Neural crest cell (in vitro differentiated cells): ENCODE data around the gene PPM1H. TPM values are rescaled to one million over a fixed set of nuclear protein-coding genes. Genes with fewer than 3 reads are reported as not detected.

Experiments
- DNase-seq: peaks from one replicate; pipeline ENCODE4 v3.0.0; 2021; ENCODE audit warnings: low read depth, mixed read lengths, low spot score
- H3K27ac Mint-ChIP-seq: one replicate; pipeline ENCODE4 v1.8.0; 2021; ENCODE audit warnings: mild to moderate bottlenecking, mixed read lengths; ENCODE audit not compliant: unreplicated experiment
- H3K27me3 Mint-ChIP-seq: 2 replicates; pipeline ENCODE4 v1.8.0; 2021; ENCODE audit warnings: low read depth, mild to moderate bottlenecking, mixed read lengths
- H3K36me3 Mint-ChIP-seq: 2 replicates; pipeline ENCODE4 v1.8.0; 2021; ENCODE audit warnings: low read depth, mild to moderate bottlenecking, mixed read lengths
- H3K4me1 Mint-ChIP-seq: 2 replicates; pipeline ENCODE4 v1.8.0; 2021; ENCODE audit warnings: mixed read lengths
- H3K4me3 Mint-ChIP-seq: one replicate; pipeline ENCODE4 v1.8.0; 2021; ENCODE audit warnings: mild to moderate bottlenecking, mixed read lengths
- H3K9me3 Mint-ChIP-seq: 2 replicates; pipeline ENCODE4 v1.8.0; 2021; ENCODE audit warnings: mixed read lengths
- total RNA-seq: library from RNA; stranded (reverse); gene quantifications from 2 replicates; pipeline ENCODE4 v1.2.1, GENCODE V29; 2021
- TF ChIP-seq, protein P1 (sequence below): fragments of 200-600 bp; sonication (generic); conservative IDR thresholded peaks from 2 replicates; pipeline ENCODE4 v1.5.0; 2021; ENCODE audit warnings: antibody characterized with exemption, mild to moderate bottlenecking

Gene PPM1H
- total RNA-seq, 1 donor from 2014 or later, result 3.5 TPM

DNA sequence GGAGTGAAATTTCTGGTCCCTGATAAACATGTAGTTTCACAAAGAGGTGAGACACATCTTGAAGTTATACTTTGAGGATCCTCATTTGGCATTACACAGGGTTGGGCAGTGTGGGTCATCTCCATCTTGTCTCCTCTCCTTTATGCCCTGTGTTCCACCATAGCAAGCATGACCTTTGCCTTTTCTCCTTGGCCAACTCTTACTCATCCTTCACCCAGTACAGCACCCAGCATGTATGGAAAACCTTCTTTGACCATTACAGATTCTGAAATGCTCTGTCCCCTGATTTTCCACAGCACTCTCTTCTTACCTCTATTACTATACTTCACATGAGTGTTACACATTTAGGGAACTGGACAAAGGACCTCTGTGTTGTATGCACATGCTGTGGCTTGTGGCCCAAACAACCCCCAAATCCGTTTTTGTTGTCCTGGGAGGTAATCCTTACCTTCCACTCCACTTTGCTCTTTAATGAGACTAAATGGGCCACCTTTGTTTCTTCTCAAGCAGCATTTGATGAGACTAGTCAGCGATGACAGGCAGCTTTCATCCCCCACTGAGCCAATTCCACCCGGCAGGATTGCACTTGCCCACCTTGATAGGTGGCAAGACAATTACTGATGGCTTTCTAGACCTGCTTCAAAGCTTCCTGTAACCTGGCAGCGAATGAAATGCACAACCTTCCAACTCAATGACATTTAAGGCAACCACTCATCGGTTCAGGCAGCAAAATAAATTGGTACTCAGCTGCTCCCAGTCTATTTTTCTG is 304.8 kb downstream of the PPM1H start:
- peaks cover 78% of the 10 kb centered on the region for H3K4me1 Mint-ChIP-seq
- H3K9me3 Mint-ChIP-seq, result no peaks in the 10 kb centered on the region
- no peak overlapping the region for H3K27ac Mint-ChIP-seq
- peaks cover 14% of the 10 kb centered on the region for H3K27me3 Mint-ChIP-seq
- DNase-seq, result no peak
- peak overlapping the region; percentile 2 for H3K4me3 Mint-ChIP-seq
- H3K36me3 Mint-ChIP-seq, result no peaks in the 10 kb centered on the region
- TF ChIP-seq, protein P1, sequence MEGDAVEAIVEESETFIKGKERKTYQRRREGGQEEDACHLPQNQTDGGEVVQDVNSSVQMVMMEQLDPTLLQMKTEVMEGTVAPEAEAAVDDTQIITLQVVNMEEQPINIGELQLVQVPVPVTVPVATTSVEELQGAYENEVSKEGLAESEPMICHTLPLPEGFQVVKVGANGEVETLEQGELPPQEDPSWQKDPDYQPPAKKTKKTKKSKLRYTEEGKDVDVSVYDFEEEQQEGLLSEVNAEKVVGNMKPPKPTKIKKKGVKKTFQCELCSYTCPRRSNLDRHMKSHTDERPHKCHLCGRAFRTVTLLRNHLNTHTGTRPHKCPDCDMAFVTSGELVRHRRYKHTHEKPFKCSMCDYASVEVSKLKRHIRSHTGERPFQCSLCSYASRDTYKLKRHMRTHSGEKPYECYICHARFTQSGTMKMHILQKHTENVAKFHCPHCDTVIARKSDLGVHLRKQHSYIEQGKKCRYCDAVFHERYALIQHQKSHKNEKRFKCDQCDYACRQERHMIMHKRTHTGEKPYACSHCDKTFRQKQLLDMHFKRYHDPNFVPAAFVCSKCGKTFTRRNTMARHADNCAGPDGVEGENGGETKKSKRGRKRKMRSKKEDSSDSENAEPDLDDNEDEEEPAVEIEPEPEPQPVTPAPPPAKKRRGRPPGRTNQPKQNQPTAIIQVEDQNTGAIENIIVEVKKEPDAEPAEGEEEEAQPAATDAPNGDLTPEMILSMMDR, result no peak

DNA sequence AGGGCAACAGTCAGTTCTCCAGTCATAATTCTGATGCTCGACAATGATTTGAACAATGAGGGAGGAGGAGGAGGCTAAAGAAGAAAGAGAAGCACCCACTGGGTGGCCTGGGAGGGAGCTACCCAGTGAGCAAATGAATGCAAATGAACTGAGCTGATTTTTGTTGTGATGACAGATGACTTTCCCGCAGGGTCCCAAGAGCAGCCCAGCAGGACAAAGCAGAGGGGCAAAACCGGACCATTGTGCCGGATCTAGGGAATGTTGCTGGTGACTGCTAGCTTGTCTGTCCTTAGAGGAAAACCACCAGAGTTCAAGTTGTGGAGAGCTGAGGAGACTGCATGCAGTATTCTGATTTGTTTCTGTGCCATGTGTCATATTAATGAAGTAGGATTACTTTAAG is 305.5 kb downstream of the PPM1H start:
- peak overlapping the region; percentile 2 for H3K4me3 Mint-ChIP-seq
- no peaks in the 10 kb centered on the region for H3K9me3 Mint-ChIP-seq
- TF ChIP-seq, protein P1, result no peak
- H3K4me1 Mint-ChIP-seq, result peaks cover 76% of the 10 kb centered on the region
- DNase-seq, result no peak
- no peaks in the 10 kb centered on the region for H3K36me3 Mint-ChIP-seq
- no peak overlapping the region for H3K27ac Mint-ChIP-seq
- peaks cover 14% of the 10 kb centered on the region for H3K27me3 Mint-ChIP-seq

DNA sequence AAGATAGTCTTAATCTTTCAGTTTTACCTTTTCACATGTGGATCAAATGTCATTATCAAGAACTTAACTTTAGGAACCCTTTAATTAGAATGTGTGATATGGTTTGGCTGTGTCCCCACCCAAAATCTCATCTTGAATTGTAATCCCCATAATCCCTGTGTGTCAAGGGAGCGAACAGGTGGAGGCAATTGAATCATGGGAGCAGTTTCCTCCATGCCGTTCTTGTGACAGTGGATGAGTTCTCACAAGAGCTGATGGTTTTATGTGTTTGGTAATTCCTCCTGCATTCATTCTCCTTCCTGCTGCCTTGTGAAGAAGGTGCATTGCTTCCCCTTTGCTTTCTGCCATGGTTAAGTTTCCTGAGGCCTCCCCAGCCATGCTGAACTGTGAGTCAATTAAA is 307.8 kb downstream of the PPM1H start:
- no peak overlapping the region for H3K27ac Mint-ChIP-seq
- H3K27me3 Mint-ChIP-seq, result peaks cover 14% of the 10 kb centered on the region
- no peak overlapping the region for H3K4me3 Mint-ChIP-seq
- no peaks in the 10 kb centered on the region for H3K36me3 Mint-ChIP-seq
- DNase-seq, result no peak
- H3K4me1 Mint-ChIP-seq, result peaks cover 60% of the 10 kb centered on the region
- TF ChIP-seq, protein P1, result no peak
- no peaks in the 10 kb centered on the region for H3K9me3 Mint-ChIP-seq

DNA sequence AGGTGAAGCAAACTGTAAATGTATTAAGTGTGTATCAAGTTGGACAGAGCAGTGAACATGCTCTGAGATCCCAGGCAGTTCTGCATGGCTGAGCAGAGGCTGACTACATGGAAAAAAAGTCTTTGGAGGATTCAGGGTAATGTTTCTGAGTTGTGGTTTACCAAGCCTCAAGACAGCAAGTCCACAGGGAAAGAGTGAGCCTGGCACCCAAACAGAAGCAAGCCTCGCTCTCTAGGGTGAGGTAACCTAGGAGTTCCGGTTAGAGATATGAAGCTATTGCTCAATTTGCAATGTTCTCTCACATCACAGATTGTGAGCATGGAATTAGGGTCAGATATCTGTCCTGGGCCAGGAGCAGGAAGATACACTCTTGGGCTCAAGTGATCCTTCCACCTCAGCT is 309.7 kb downstream of the PPM1H start:
- H3K4me1 Mint-ChIP-seq, result peaks cover 47% of the 10 kb centered on the region
- H3K36me3 Mint-ChIP-seq, result no peaks in the 10 kb centered on the region
- no peak overlapping the region for H3K4me3 Mint-ChIP-seq
- TF ChIP-seq, protein P1, result no peak
- H3K27me3 Mint-ChIP-seq, result peaks cover 10% of the 10 kb centered on the region
- H3K27ac Mint-ChIP-seq, result no peak overlapping the region
- DNase-seq, result no peak
- H3K9me3 Mint-ChIP-seq, result no peaks in the 10 kb centered on the region

DNA sequence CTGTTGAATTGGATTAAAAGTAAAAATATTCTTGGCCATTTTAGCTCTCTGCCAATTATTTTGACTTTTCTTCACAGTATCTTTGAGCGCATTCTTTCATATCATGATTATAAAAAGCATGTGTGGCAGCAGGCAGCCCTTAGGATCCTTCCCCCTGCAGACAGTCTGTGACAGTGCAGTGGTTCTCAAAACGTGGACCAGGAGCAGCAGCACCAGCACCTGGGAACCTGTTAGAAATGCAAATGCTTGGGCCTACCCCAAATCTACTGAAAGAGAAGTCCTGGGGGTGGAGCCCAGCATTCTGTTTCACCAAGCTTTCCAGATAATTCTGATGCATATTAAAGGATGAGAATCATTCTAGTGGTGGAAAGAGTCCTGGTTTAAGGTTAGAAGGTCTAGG is 312.8 kb downstream of the PPM1H start:
- no peak overlapping the region for H3K4me3 Mint-ChIP-seq
- TF ChIP-seq, protein P1, result no peak
- H3K36me3 Mint-ChIP-seq, result no peaks in the 10 kb centered on the region
- H3K27ac Mint-ChIP-seq, result no peak overlapping the region
- peaks cover 4% of the 10 kb centered on the region for H3K27me3 Mint-ChIP-seq
- DNase-seq, result no peak
- H3K9me3 Mint-ChIP-seq, result no peaks in the 10 kb centered on the region
- peaks cover 36% of the 10 kb centered on the region for H3K4me1 Mint-ChIP-seq
